ENCODE measurements around the gene CAMSAP1.

The CAMSAP1 gene

DNA sequence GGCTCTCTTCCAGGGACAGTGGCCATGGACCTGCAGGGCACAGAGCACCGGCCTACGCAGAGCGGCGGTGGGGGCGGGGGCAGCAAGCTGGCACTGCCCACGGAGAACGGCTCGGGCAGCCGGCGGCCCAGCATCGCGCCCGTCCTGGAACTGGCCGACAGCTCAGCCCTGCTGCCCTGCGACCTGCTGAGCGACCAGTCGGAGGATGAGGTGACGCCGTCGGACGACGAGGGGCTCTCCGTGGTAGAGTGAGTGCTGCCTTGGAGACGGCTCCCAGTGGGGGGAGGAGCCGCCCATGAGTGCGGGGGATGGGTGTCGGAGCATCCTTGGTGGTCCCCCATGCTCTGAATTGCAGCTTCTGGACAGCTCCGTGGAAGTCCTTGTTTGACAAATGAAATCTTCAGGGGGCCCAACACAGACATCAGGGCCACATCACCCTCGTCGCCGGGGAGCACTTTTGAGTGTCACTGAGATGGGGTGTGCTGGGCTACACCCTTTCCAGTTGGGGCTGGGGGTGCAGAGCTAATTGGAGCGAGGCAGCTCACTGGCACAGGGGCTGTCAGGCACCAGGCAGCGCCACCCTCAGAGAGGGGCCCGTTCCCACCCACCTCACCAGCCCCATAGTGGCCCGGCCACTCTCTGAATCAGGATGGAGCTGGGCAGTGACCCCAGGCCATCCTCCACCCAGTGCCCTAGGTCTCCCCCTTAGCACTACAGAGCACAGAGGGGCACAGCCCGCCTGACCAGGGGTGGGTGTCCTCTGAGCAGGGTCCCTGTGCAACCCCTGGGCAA lies 134.4 kb downstream of the CAMSAP1 start:
- DNase-seq (ENCODE audit: low spot score), result no peak

DNA sequence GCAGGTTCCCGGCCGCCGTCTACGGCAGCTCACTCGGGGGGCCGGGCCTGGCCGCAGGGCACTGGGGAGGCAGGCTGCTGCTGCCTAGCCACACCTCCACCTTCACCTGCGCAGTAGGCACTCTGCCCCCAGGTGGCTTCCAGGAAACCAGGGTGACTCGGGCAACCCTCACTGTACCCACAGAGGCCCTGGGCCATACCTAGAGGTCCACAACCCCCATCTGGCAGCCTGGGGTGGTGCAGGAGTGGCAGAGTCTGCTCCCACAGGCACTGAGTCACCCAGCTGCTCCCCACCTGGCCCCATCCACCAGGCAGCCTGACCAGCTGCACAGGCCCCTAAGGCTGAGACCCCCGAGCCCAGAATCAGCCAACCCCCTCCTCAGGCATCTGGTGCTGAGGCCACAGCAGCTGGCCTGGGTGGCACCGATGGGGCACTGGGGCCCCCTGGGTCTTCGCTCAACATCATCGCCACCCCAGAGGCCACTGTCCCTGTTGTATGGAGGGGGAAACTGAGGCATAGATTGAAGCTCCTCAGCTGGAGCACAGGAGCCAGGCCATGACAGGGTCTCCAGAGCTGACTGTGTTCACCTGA lies 135.2 kb downstream of the CAMSAP1 start:
- DNase-seq (ENCODE audit: low spot score), result no peak

DNA sequence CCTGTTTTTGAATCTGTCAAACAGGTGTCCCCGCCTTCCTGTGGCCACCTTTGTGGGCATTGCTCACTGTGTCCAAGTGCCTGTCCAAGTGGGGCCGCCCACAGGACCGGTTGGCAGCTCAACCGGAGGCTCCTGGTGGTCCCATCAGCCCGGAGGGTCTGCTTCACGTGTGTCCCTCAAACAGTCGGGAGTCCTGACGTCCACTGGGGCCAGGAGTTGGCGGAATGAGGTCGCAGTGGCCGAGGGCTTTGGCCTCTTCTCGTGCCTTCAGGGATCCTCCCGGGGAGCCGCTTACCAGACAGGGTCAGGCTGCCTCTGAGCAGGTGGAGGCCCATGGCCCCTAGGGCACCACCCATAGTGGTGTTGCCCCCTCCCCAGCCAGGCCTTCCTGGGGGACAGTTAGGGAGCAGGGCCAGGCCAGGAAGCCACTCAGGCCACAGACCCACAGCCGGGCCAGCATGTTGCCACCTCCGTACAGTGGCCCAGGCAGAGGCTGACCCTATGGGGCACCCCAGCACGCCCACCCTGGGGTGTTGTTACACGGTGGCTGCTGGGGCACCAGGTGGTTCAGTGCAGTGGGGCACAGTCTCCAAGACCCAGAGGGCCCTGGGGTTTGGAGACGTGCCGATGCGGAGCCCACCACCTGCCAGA lies 135.8 kb downstream of the CAMSAP1 start:
- DNase-seq (ENCODE audit: low spot score), result no peak

DNA sequence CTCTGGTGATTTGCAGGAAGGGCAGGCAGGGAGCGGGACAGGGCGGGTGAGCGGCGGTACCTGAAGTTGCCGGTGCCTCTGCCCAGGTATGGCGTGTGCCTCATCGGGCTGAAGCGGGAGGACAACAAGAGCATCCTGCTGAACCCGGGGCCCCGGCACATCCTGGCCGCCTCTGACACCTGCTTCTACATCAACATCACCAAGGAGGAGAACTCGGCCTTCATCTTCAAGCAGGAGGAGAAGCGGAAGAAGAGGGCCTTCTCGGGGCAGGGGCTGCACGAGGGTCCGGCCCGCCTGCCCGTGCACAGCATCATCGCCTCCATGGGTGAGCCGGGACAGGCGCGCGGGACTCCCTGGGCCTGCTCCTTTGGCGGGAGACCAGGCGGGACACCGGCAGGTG lies 136.6 kb downstream of the CAMSAP1 start:
- DNase-seq (ENCODE audit: low spot score), result no peak

DNA sequence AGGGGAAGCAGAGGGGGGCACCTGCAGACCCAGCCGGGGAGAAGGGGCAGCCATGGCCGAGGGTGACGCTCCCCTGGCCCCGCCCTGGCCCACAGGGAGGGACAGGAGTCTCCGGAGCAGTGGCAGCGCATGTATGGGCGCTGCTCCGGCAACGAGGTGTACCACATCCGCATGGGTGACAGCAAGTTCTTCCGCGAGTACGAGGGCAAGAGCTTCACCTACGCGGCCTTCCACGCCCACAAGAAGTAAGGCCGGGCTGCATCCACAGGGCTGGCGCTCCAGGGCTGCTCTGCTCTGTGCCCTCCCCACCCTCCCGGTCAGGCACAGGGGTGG lies 137.2 kb downstream of the CAMSAP1 start:
- DNase-seq (ENCODE audit: low spot score), result no peak

DNA sequence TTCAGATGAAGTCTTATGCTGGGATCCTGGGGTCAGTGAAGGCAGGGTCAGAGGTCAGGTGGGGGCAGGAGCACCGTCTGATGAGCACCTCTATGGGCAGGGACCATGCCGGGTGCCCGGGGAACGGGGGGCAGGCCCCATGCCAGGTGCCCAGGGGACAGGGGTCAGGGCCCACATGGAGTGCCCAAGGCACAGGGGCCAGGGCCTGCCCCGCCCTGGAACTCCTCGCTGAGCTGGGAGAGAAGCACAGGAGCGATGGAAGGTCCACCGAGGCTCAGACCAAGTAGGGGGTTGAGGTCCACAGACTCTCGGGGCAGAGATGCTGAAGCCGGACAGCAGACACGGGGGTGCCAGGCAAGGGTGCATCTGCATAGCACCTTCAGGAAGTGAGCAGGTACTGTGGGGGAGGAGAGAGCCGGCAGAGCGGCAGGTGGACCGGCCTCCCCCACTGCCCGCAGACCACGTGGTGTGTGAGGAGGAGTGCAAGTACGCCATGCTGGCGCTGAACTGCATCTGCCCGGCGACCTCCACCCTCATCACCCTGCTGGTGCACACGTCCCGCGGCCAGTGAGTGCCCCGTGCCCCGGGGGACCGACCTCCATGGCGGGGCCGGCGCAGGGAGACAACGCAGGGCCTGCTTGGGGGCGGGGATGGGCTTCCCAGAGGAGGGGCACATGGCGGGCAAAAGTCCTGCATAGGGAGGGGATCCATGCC lies 137.7 kb downstream of the CAMSAP1 start:
- DNase-seq (ENCODE audit: low spot score), result no peak

DNA sequence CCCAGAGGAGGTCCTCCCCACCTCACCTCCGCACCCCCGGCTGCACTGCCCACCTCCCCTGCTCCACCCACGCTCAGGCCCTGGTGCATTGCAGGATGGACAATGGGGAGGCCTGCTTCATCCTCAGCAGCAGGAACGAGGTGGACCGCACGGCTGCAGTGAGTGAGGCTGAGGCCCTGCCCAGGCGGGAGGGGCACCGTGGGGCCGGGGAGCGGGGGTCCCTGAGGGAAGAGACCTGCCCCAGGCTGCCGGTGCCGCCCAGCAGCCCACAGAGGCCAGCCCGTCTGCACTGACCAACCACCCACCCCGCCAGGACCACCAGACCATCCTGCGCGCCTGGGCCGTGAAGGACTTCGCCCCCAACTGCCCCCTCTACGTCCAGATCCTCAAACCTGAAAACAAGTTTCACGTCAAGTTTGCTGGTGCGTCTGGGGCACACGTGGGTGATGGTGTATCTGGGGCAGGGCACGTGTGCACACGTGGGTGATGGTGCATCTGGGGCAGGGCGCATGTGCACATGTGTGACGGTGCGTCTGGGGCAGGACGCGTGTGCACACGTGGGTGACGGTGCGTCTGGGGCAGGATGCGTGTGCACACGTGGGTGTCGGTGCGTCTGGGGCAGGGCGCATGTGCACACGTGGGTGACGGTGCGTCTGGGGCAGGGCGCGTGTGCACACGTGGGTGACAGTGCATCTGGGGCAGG lies 138.7 kb downstream of the CAMSAP1 start:
- no peak for DNase-seq (ENCODE audit: low spot score)

DNA sequence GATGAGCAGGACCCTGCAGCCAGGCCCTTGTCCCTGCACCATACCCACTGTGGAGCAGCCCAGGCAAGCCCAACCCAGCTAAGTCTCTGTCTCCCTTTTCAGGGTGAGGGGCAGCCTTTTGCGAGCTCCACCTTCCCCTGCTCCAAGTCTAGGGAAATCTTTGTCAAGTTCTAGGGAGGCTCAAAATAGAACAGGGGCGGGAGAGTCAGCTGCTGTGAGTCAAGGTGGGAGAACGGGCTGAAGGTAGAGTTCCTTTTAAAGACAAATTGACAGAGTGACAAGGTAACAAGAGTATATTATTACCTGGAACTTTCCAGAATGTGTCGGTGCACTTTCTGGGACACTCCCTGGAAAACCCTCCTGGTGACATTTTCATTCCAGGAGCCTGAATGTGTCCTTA lies 140.6 kb downstream of the CAMSAP1 start:
- no peak for DNase-seq (ENCODE audit: low spot score)

DNA sequence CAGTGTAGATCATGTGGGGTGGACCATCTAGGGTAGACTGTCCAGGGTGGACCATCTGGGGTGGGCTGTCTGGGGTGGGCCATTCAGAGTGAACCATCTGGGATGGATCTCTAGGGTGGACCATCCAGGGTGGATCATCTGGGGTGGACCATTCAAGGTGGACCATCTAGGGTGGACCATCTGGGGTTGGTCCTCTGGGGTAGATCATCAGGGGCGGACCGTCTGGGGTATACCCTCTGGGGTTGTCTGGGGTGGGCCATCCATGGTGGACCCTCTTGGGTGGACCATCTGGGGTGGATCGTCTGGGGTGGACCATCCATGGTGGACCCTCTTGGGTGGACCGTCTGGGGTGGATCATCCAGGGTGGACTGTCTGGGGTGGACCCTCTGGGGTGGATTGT lies 141.1 kb downstream of the CAMSAP1 start:
- no peak for DNase-seq (ENCODE audit: low spot score)

DNA sequence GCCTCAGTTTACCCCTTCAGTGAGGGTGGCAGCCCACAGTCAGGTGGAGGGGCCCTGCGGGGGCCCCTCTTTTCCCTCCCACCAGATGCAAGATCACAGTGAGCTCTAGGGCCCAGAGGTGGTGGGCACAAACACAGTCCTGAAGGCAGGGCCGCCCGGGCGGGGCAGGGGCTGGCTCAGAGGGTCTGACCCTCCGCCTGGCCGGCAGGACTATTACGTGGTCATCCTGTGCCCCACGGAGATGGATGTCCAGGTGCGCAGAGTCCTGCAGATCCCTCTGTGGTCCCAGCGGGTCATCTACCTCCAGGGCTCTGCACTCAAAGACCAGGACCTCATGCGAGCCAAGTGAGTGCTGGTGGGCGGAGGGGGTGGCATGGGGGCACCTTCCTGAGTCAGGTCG lies 141.9 kb downstream of the CAMSAP1 start:
- no peak for DNase-seq (ENCODE audit: low spot score)

DNA sequence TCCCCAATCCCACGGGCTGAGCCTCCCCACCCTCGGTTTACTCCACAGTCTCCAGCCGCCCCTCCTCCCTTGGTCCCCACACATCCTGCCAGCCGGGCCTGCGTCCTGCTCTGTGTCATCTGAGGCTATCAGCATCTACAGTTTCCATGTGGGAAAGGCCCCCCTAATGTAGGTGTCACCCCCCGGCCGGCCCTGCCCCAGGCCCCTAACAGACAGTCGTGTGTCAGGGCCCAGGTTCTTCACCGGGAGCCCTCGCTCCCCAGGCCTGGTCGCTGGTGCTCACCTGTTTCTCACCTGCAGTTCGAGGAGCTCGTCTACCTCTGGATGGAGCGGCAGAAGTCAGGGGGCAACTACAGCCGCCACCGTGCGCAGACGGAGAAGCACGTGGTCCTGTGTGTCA lies 142.6 kb downstream of the CAMSAP1 start:
- no peak for DNase-seq (ENCODE audit: low spot score)

DNA sequence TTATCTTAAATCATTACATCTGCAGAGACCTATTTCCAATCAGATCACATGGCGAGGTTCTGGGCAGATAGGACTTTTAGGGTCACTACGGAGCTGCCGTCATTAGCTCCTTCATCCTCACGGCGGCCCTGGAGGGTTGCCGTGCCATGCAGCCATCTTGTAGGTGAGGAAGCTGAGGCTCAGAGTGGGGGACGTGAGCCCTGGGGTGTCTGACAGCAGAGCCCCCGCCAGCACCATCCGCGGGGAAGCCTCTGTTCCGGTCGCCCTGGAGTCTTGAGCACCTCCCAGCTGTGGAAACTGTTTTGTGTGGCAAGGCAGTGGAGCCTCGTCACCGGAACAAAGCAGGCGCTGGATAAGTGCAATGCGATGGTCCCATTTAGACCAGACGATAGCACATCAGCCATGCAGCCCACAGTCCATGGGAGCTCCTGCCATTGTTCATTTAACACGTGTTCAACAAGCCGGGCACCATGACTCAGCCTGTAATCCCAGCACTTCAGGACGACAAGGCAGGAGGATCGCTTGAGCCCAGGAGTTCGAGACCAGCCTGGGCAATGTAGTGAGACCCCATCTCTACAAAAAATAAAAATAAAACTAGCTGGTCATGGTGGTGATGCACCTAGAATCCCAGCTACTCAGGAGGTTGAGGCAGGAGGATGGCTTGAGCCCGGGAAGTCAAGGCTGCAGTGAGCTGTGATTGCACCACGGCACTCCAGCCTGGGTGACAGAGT lies 143.5 kb downstream of the CAMSAP1 start:
- DNase-seq (ENCODE audit: low spot score), result no peak

DNA sequence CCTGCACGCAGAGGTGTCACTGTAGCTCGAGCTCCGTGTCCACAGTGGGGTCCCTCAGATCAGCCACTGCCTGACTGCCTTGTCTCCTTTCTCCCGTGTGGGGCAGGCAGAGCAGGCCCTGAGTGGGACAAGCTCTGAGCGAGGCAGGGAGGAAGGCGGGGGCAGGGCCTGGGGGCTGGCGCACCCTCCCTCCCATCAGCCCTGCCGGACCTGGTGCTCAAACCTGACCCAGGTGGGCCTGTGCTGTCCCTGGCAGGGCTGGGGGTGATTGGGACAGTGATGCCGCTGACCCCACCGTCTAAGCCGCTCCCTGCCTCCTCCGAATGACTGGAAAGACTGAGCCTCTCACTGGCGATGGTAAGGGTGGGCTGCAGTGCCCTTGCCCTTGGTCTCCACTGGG lies 144.4 kb downstream of the CAMSAP1 start:
- DNase-seq (ENCODE audit: low spot score), result no peak

DNA sequence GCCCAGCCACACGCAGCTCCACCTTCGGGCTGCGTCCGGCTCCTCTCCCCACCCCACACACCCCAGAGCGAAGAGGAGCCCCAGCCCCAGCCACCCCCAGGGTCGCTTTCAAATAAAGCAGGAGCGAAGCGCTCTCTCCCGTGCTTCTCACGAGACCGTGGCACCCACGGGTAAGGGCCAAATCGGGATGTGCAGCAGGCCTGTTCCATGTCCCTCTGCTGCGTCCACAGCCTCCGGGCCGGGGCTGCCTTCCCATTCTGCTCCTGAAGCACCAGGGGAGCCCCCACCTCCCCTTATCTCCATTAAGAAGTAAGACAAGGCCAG lies 145.5 kb downstream of the CAMSAP1 start:
- DNase-seq (ENCODE audit: low spot score), result no peak

DNA sequence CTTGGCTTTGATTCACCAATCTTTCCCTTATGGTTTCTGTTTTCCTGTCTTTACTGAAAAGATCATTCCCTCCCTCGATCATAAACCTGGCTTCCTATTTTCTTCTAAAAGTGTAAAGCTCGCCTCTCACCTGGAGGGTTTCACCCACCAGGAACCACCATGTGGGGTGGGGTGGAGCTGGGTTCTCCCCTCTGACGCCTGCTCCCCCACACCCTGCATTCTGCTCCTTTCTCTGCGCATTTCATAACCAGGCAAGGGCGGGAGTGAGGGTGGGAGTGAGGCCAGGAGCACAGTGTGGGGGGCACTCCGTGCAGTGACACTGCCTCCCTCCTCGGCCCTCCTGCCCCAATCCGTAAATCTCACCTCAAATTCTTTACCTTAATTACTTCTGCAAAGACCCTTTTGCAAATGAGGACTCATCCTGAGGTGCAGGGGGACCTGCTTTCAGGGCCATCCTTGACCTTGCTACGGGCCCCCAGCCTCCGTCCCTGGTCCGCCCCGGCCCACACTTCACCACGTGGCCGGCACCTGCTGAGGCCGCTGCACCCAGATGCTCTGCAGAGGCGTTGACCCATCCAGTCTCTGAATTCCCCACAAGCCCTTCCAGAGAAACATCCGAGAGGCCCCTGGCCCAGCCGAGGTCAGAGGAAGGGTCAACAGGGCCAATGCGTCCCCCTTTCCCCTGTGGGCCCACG lies 146.0 kb downstream of the CAMSAP1 start:
- no peak for DNase-seq (ENCODE audit: low spot score)

DNA sequence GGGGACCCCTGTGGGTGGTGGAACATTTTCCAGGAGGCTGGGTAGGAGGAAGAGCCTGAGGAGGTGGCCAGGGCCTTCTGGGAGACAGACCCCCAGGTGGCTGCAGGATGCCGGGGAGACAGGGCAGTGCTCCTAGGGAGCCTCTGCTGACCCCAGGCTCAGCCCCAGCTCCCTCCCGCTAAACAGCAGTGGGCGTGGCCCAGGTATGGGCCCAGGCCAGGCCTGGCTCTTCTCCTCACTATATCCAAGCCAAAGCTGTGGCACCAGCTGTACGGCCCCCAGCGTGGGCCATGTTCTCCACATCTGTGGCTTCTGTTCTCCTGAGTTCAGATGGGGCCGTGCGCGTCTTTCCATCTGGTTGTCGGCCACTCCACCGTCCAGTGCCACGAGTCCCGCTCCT lies 146.9 kb downstream of the CAMSAP1 start:
- DNase-seq (ENCODE audit: low spot score), result no peak

DNA sequence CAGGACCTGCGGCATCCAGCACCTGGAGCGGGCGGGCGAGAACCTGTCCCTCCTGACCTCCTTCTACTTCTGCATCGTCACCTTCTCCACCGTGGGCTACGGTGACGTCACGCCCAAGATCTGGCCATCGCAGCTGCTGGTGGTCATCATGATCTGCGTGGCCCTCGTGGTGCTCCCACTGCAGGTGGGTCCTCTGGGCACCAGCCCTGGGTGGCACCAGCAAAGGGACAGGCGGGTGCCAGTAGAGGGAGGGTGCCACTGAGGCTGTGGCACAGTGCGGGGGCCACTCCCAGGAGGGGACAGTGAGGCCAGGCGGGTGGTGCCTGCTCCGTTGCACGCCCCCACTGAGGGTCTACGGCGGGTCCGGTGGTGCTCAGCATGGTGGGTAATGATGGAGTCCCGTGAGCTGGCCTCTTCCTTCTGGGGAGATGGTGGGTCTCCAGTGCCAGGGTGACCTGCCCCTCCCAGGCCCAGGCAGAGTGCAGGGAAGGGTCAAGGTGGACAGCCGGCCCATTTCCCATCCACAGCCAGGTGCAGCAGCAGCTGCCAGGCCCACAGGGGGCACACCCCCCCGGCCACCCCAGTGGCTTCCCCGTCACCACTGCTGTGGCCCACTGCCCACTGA lies 147.6 kb downstream of the CAMSAP1 start:
- no peak for DNase-seq (ENCODE audit: low spot score)

DNA sequence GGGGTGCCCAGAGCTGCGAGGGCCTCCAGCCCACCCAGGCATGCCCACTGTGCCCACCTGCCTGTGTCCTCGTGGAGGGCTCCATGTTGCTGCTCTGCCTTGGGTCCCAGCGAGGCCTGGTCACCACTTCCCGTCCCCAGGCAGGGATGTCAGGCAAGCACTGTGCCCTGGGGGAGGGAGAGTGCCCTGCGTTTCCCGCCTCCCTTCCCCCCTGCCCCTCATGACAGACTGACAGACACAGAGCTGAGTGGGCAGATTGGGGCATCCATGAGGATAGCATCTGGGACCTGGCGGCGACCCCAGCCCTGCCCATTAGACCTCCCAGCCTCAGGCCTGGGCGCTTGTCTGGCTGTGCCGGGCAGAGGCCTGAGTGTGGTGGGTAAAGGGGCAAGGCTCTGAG lies 148.5 kb downstream of the CAMSAP1 start:
- no peak for DNase-seq (ENCODE audit: low spot score)
